Prostate gland (tissue), 2 donors: Measurements from ENCODE around the gene CDKN2C.

Experiments used
- POLR2A ChIP-seq: fragments of 450-650 bp; IDR thresholded peaks from one replicate; pipeline ENCODE4 v1.6.1; 2016; ENCODE audit warnings: antibody characterized with exemption, mild to moderate bottlenecking
- POLR2AphosphoS5 ChIP-seq: sonication (generic); formaldehyde crosslinking; IDR thresholded peaks from one replicate; pipeline ENCODE4 v1.6.1; 2017; ENCODE audit warnings: antibody characterized with exemption
- TF ChIP-seq, protein P1 (sequence below), 4 experiments: fragments of 200-600 bp in 2 of 4; fragments of 450-650 bp in 2 of 4; sonication (generic) in 2 of 4; IDR thresholded peaks; 1 replicate in 3 of 4; 2 replicates in 1 of 4; pipeline ENCODE4 v1.5.1; 2016 to 2019; ENCODE audit warnings: antibody characterized with exemption in 4 of 4, mild to moderate bottlenecking in 2 of 4, moderate library complexity in 2 of 4

DNA sequence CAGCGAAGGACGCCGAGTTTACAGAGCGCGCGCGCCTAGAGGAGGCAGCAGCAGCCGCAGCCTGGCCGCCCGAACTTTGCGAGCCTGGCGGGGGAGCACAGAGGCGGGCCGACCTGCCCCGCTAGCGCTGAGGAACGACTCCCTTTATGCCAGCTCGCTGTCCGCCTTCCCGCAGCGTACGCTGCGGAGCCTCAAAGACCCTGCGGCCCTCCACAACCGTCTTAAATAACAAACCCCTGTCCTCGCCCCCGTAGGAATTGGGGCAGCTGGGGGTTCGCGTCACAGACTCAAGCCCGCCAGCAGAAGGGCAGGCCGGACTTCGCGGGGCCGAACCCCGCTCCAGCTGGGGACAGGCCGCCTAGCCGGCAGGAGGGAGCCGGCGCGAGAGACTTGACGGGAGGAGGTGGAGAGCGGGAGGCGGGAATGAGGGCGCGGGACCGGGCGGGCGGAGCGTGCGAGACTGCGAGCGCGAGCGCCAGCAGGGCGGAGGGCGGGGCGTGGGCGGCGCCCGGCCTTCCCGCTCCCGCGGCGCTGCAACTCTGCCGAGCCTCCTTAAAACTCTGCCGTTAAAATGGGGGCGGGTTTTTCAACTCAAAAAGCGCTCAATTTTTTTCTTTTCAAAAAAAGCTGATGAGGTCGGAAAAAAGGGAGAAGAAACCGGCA is 1.8 kb upstream of the CDKN2C start:
- peak; percentile 58 for TF ChIP-seq POLR2A
- TF ChIP-seq, protein P1, sequence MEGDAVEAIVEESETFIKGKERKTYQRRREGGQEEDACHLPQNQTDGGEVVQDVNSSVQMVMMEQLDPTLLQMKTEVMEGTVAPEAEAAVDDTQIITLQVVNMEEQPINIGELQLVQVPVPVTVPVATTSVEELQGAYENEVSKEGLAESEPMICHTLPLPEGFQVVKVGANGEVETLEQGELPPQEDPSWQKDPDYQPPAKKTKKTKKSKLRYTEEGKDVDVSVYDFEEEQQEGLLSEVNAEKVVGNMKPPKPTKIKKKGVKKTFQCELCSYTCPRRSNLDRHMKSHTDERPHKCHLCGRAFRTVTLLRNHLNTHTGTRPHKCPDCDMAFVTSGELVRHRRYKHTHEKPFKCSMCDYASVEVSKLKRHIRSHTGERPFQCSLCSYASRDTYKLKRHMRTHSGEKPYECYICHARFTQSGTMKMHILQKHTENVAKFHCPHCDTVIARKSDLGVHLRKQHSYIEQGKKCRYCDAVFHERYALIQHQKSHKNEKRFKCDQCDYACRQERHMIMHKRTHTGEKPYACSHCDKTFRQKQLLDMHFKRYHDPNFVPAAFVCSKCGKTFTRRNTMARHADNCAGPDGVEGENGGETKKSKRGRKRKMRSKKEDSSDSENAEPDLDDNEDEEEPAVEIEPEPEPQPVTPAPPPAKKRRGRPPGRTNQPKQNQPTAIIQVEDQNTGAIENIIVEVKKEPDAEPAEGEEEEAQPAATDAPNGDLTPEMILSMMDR (IDR thresholded peaks at IDR 0.05): peak in 3 of 4 experiments; percentile 11 to 64 (median 42)
- peak; percentile 29 for TF ChIP-seq POLR2AphosphoS5
